ENCODE results near the gene ATCAY.

Gene ATCAY

GRCh38 chr19:3880471-3881271 lies at the start of gene ATCAY:
ATCAY (plus strand) TSS chr19:3880685; CDS start chr19:3885768, 5,083 bp downstream.
- TF ChIP-seq CTCF (IDR thresholded peaks at IDR 0.05; ENCODE audit: extremely low read depth, insufficient read depth, missing control alignments) = no peak
- no peak for DNase-seq (ENCODE audit: low spot score)
- in situ Hi-C loops (cut with MboI; ENCODE audit: low pct_unique_long_range_greater_than_20kb, low sequenced_read_pairs, unreplicated experiment) = no loop called here

GRCh38 chr19:3831601-3832000 lies 48.9 kb upstream of the ATCAY start:
- DNase-seq (ENCODE audit: low spot score) = no peak
- TF ChIP-seq CTCF (IDR thresholded peaks at IDR 0.05; ENCODE audit: extremely low read depth, insufficient read depth, missing control alignments) = no peak
- in situ Hi-C loops (cut with MboI; ENCODE audit: low pct_unique_long_range_greater_than_20kb, low sequenced_read_pairs, unreplicated experiment) = no loop called here

- TF ChIP-seq CTCF (IDR thresholded peaks at IDR 0.05; ENCODE audit: extremely low read depth, insufficient read depth, missing control alignments) = no peak
- DNase-seq (ENCODE audit: low spot score) = no peak
- in situ Hi-C loops (cut with MboI; ENCODE audit: low pct_unique_long_range_greater_than_20kb, low sequenced_read_pairs, unreplicated experiment) = no loop called here
These were observed 48.5 kb upstream of the ATCAY start for GRCh38 chr19:3832001-3832400.

DNA sequence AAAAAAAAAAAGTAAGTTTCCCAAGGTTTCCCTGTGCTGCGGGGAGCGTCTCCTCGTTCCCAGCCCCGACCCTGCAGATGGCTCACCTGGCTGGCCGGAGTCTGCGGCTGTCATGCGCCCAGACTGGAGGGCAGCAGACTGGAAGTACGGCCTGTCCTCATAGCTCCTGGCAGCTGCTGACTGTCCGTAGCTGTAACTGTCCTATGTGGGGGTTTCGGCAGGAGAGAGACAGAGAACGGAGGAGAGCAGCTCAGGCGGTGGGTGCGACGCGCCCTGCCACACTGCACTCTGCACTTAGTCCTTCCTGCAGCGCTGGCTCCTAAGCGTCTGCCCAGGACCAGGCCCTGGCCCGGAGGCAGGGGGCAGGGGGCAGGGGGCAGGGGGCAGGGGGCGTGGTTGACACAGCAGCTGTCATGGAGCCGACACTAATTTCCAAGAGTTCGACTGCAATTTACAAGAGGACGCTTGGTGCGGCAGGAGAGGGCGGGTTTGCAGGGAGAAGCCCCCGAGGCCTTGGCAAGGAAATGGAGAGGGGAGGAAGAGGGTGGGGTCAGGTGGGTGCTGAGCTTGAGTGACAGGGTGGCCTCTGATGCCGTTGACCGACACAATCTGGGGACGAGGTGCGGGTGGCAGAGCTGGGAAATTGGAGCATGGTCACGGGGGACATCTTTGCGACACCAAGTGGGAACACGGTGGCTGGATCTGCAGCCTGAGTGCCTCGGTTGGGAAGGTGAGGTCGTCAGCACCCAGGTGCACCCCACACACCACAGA lies 46.7 kb upstream of the ATCAY start:
- no peak for TF ChIP-seq CTCF (IDR thresholded peaks at IDR 0.05; ENCODE audit: extremely low read depth, insufficient read depth, missing control alignments)
- no peak for DNase-seq (ENCODE audit: low spot score)
- in situ Hi-C loops (cut with MboI; ENCODE audit: low pct_unique_long_range_greater_than_20kb, low sequenced_read_pairs, unreplicated experiment) = no loop called here

- in situ Hi-C loops (cut with MboI; ENCODE audit: low pct_unique_long_range_greater_than_20kb, low sequenced_read_pairs, unreplicated experiment) = no loop called here
- no peak for TF ChIP-seq CTCF (IDR thresholded peaks at IDR 0.05; ENCODE audit: extremely low read depth, insufficient read depth, missing control alignments)
- DNase-seq (ENCODE audit: low spot score) = no peak
These were observed 46.0 kb upstream of the ATCAY start for GRCh38 chr19:3834349-3835054.

GRCh38 chr19:3835055-3835435 lies 45.4 kb upstream of the ATCAY start:
- in situ Hi-C loops (cut with MboI; ENCODE audit: low pct_unique_long_range_greater_than_20kb, low sequenced_read_pairs, unreplicated experiment) = no loop called here
- no peak for DNase-seq (ENCODE audit: low spot score)
- no peak for TF ChIP-seq CTCF (IDR thresholded peaks at IDR 0.05; ENCODE audit: extremely low read depth, insufficient read depth, missing control alignments)

Data from GM13977 (cell line).